Mucosa of descending colon (tissue), 3 donors: ENCODE results near the gene ANKRD13B. TPM values are rescaled to one million over a fixed set of nuclear protein-coding genes. Genes with fewer than 3 reads are reported as not detected.

ENCODE experiments used
- ATAC-seq: fragments of 200-7000 bp; cut with Tn5 transposase; one replicate; pipeline ENCODE4 v1.9.1; 2020; ENCODE audit warnings: mild to moderate bottlenecking, moderate library complexity
- DNase-seq, 3 donors: peaks; one replicate each; pipeline ENCODE4 v3.0.0-alpha.2; 2020
- H3K36me3 ChIP-seq: fragments of 200-600 bp; one replicate; pipeline ENCODE4 v1.8.0; 2021; ENCODE audit warnings: low read depth, mild to moderate bottlenecking
- H3K4me1 ChIP-seq: fragments of 200-600 bp; one replicate; pipeline ENCODE4 v1.8.0; 2021; ENCODE audit warnings: low read depth, mild to moderate bottlenecking
- H3K4me3 ChIP-seq: fragments of 200-600 bp; one replicate; pipeline ENCODE4 v1.8.0; 2021; ENCODE audit warnings: mild to moderate bottlenecking
- H3K9me3 ChIP-seq: fragments of 200-600 bp; one replicate; pipeline ENCODE4 v1.8.0; 2021; ENCODE audit warnings: mild to moderate bottlenecking
- CTCF ChIP-seq: fragments of 200-600 bp; IDR thresholded peaks from one replicate; pipeline ENCODE4 v1.8.0; 2022; ENCODE audit warnings: antibody characterized with exemption, mild to moderate bottlenecking
- intact Hi-C, 2 donors: fragments of 100-400 bp; cut with DNase I in 1 of 2; cut with micrococcal nuclease in 1 of 2; formaldehyde crosslinking; loops; one replicate each; pipeline versions ENCODE4 v1.11.0 to v1.11.1; 2022; cut with DNase I, micrococcal nuclease
- total RNA-seq, 3 donors: library from RNA; stranded (reverse); fragmentation: NEBNext Ultra II Directional in 2 of 3; extraction: Animal tissue kit (Norgen Biotek cat#: 25700) in 2 of 3; gene quantifications; one replicate each; pipeline versions ENCODE4 v1.2.1 to v1.2.4, GENCODE V29; 2021 to 2023
- donor health status: DM: no; HTN: no; CAD: no; lungs with moderate emphysema.
- donor health status: DM: no; HTN: no; CAD: no.
- donor health status: DM: no; HTN: yes; CAD: no.

ANKRD13B gene
- total RNA-seq, 3 donors from 2014 or later, result 2.2 to 11.2 (median 3.3) TPM

DNA sequence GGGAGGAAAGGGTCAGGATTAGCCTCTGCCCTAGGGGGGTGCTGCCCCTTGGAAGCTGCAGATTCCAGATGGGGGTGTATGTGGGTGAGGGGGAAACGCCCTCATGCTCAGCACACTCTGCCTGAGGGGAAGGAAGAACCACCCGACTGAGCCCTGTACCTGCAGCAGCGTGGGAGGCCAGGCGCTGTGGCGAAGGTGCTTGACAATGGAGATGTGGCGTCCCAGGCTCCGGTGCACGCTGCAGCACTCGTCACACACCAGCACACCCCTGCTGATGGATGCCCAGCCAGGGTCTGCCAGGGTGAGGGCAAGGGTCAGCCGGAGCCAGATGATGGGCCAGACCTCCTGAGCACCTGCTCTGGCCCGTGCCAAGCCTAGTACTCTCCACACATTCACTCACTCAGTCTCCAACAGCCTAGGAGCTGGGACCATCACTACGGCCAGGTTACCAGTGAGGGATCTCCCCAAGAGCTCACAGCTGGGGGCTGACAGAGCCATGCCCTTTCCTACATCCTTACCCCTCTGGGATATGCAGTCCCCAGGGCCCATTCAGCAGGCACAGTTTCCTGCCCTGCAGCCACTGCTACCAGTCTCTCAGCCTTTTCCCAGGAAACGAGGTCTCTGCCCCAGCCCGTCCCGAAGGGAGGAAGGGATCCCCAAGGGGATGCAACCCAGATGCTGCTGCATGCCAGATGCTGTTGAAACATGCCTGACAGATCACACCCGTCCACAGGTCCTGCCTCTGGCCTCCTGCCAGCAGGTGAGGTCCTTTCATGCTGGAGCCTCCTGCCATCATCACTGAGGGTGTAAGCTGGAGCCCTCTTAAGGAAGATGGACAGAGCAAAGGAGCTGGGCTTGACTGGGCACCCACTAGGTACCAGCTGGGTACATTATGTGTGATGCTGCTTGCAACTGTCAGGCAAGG lies 9.3 kb upstream of the ANKRD13B start:
- ATAC-seq (no peak), DNase-seq (peak in 2 of 3 donors; percentile 30 to 50)
- no peak for TF ChIP-seq CTCF
- H3K4me1 ChIP-seq, result peaks cover 11% of the 10 kb centered on the region
- no peaks in the 10 kb centered on the region for H3K36me3 ChIP-seq
- H3K9me3 ChIP-seq, result no peaks in the 10 kb centered on the region
- intact Hi-C loops, result no loop called here
- no peak overlapping the region for H3K4me3 ChIP-seq

DNA sequence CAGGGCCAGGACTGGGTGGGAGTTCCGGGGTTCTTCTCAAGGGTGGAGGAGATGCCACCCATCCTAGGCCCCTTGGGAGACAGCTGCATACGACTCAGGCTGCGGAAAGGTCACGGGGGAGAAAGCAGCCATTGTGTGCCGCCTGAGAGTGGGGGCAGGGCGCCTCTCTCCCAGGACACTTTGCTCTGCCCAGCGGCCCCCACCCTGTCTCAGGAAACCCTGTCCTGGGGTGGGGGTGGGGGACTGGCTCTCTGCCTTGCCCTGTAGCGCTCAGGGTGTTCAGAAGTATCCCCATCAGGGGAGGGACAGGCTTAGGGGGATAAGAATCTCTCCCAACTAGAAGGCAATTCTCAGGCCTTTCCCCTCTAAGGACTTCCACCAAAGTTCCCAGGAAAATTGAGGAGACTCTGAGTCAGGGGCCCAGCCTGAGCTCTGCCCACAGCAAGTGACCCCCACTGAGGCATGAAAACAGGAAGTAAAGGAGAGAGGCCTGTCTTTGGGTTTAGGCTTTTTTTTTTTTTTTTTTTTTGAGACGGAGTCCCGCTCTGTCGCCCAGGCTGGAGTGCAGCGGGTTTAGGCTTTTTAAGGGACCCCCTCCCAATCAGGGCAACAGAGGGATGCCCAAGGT lies 8.4 kb upstream of the ANKRD13B start:
- TF ChIP-seq CTCF, result no peak
- Histone ChIP-seq H3K36me3 (no peaks in the 10 kb centered on the region), H3K4me3 (no peak overlapping the region), H3K9me3 (no peaks in the 10 kb centered on the region), H3K4me1 (peaks cover 11% of the 10 kb centered on the region)
- intact Hi-C loops, result no loop called here
- ATAC-seq (no peak), DNase-seq (peak in 2 of 3 donors; percentile 36 to 46)

- ATAC-seq (no peak), DNase-seq (peak in 1 of 3 donors; percentile 31)
- H3K9me3 ChIP-seq, result no peaks in the 10 kb centered on the region
- no peak overlapping the region for H3K4me3 ChIP-seq
- intact Hi-C loops, result no loop called here
- H3K36me3 ChIP-seq, result no peaks in the 10 kb centered on the region
- peaks cover 15% of the 10 kb centered on the region for H3K4me1 ChIP-seq
- TF ChIP-seq CTCF, result no peak
Measured at GRCh38 chr17:29585080-29585751, 7.7 kb upstream of the ANKRD13B start.

DNA sequence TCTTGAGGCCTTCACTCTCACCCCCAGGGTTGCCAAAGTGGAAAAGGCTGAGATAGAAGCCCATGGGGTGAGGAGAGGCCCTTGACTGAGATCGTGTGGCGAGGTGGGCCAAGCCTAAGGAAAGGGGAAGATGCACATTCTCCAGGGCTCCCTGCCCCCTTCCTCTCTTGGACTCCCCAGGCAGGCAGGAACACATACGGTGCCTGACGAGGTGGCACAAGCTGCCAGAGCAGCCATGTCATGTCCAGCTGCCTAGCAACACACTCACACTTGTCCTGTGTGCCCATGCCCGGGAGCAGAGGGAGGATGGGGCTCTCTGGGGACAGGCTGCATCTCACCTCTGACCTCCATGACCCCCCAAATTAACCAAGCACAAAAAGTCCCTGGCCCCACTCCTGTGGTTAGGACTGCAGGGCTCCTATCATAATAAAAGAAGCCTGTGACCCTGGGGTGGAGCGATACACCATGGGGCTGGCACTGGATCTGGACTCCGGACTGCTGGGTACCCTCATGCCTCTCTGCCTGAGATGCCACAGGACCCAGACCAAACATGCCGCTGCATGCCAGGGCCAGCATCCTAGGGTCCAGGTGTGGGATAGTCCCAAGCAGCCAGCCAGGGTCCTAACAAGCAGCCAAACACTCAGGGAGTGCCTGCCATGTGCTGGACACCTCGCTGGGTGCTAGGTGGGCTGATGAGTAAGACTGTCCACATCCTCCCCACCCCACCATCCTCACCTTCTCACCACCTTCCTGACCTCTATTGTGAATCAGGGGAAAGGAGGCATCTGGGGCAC lies 6.1 kb upstream of the ANKRD13B start:
- intact Hi-C loops, result no loop called here
- H3K36me3 ChIP-seq, result no peaks in the 10 kb centered on the region
- no peak overlapping the region for H3K4me3 ChIP-seq
- H3K4me1 ChIP-seq, result peaks cover 32% of the 10 kb centered on the region
- no peaks in the 10 kb centered on the region for H3K9me3 ChIP-seq
- peak in 1 of 3 donors; percentile 28 for DNase-seq
- no peak for ATAC-seq
- no peak for TF ChIP-seq CTCF

DNA sequence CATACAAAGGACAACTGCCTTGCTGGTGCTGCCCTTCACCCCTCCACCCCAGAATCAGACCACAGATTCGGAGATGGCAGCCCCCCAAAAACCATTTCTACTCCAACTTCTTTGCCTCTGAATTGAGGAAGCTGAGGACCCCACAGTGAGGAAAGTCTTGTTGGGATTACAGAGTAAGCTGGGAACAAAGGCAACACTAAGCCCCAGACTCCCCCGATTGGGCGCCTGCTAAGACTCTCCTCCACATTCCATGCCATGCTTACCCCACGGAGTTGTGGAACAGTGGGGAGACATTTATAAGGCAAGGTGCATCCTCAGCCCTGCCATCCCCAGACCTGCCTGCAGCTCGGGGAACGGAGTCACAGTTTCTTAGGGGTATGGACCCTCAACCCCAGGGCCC lies 5.3 kb upstream of the ANKRD13B start:
- intact Hi-C loops, result no loop called here
- no peak for DNase-seq
- H3K36me3 ChIP-seq, result no peaks in the 10 kb centered on the region
- ATAC-seq, result no peak
- H3K9me3 ChIP-seq, result no peaks in the 10 kb centered on the region
- H3K4me1 ChIP-seq, result peaks cover 39% of the 10 kb centered on the region
- no peak for TF ChIP-seq CTCF
- H3K4me3 ChIP-seq, result no peak overlapping the region
